HG03280 (cell line): ENCODE data around the gene DDX25.
A peak's percentile ranks its signal among the peaks of the same experiment; 100 is the strongest.
"Not testable (repeated sequence)": the region's sequence is repeated elsewhere in the genome, so short reads cannot be mapped to it uniquely, and the experiment has no call there.

Source experiments
- ATAC-seq: cut with Tn5 transposase; IDR thresholded peaks from one replicate; pipeline ENCODE4 v1.9.1; 2021; ENCODE audit warnings: mild to moderate bottlenecking, moderate library complexity; ENCODE audit not compliant: unreplicated experiment

DDX25 gene

GRCh38 chr11:125902927-125903710 is 1.2 kb upstream of the DDX25 start, which contains the start of gene PUS3:
Gene PUS3, minus strand, starts transcription at chr11:125903206. Its CDS starts 6,922 bp downstream, at chr11:125896284.
- peak; percentile 97 for ATAC-seq

DNA sequence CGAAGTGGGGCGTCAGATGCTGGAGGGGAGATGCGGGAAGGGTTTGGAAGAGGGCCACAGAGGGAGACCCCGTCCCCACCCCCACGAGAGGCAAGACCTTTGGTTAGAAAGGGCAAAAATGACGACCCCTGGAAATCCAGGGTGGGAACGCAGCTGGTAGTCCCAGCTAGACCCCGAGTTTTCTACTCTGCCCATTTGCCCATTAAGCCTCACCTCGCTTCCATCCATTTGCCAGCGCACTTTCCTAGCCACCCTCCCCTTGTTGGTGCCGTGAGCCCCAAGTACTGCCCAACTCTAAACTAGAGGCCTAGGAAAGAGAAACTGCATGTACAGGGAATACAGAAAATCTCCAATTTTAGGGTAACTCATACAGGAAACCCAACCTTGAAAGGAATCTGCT is 370 bp downstream of the DDX25 start:
- no peak for ATAC-seq

DNA sequence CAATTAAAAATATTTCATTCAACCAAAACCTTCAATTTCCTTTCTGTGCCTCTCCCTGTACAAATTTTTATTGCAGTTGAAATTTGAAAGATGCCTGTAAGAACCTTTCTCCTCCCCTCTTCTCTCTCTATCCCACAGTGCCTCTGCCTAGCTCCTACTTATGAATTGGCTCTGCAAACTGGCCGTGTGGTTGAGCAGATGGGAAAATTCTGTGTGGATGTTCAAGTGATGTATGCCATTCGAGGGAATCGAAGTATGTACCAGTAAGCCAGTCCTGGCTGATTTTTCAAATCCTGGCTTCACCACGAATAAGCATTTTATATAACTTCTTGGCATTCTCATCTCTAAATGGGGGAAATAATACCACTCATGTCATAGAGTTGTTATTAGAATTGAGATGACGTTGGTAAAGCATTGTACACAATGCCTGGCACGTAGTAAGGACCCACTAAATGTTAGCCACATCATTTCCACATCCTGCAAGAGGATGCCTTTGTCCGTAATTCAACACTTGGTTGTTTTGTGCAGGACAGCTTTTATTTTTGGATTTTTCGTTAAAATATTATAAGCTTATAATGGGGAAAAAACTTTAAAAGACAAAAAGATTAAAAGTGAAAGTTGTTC is 6.0 kb downstream of the DDX25 start:
- ATAC-seq: no peak

GRCh38 chr11:125914601-125915000 is 10.3 kb downstream of the DDX25 start:
- ATAC-seq: not testable (repeated sequence)

DNA sequence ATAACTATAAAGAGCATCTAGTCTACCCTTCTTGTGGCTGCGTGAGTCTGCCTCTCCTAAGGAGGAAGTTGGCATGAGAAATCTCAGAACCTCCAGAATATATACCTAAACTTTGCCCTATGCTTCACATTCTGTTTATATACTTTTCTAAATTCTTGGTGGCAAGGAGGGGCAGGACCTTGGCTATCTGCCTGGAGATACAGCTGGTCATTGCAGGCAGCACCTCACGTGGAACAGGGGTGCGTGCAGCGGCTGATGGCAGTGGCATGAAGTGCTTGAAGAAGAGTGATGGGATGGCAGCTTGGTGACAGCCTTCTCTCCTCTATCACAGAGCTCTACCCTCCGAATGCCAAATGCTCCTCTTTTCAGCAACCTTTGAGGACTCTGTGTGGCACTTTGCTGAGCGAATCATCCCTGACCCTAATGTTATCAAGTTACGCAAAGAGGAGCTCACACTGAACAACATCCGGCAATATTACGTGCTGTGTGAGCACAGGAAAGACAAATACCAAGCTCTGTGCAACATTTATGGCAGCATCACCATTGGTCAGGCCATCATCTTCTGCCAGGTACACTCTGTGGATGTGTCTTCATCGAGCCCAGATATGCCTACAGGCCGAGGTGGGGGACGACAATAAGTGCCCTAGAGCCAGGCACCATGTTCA is 12.5 kb downstream of the DDX25 start:
- no peak for ATAC-seq

DNA sequence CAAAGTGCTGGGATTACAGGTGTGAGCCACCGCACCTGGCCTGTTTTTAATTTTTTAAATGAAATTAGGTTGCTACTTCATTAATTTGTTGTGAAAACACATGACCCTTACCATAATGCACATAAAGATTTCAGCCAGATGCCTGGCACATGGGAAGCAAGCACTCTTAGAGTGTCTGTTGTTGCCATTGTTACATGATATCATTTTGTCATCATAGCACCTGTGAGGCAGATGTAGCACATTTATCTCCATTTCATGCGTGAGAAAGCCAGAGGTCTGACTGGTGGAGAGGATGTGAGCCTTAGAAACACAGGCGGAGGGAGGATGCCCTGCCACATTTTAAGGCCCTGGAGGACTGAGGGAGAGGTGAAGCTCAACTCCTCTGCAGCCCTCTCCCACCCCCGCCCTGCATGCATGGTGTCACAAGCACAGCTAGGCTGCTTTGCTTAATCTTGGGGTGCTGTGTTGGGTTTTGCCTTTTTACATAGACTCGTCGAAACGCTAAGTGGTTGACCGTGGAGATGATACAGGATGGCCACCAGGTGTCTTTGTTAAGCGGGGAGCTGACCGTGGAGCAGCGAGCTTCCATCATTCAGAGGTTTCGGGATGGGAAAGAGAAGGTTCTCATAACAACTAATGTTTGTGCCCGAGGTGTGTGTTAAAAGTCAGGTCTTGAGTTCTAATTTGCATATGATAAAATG is 14.0 kb downstream of the DDX25 start:
- no peak for ATAC-seq

DNA sequence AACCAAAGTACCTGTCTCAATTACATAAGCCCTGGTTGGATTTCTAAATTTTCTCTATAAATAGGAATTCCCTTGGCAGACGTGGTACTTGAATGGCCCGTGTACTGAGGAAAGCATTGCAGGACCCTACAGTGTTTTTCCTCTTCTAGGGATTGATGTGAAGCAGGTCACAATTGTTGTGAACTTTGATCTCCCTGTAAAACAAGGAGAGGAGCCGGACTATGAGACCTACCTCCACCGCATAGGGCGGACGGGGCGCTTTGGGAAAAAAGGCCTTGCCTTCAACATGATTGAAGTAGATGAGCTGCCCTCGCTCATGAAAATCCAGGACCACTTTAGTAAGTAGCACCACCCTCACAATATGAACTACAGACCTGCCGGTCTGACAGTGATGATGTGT is 16.7 kb downstream of the DDX25 start:
- no peak for ATAC-seq

- no peak for ATAC-seq
Observed at GRCh38 chr11:125922156-125922555, 17.8 kb downstream of the DDX25 start.

- ATAC-seq: peak; percentile 57
Observed at GRCh38 chr11:125923012-125923579, 18.8 kb downstream of the DDX25 start.

- no peak for ATAC-seq
Observed at GRCh38 chr11:125923633-125924032, 19.3 kb downstream of the DDX25 start.

GRCh38 chr11:125924384-125925007 is 20.2 kb downstream of the DDX25 start:
- no peak for ATAC-seq

GRCh38 chr11:125925247-125925740 is 21.0 kb downstream of the DDX25 start:
- ATAC-seq: no peak

- ATAC-seq: no peak
Observed at GRCh38 chr11:125925804-125926203, 21.5 kb downstream of the DDX25 start.

- no peak for ATAC-seq
Observed at GRCh38 chr11:125926682-125927081, 22.4 kb downstream of the DDX25 start.

GRCh38 chr11:125929445-125930075 is 25.3 kb downstream of the DDX25 start:
- no peak for ATAC-seq

DNA sequence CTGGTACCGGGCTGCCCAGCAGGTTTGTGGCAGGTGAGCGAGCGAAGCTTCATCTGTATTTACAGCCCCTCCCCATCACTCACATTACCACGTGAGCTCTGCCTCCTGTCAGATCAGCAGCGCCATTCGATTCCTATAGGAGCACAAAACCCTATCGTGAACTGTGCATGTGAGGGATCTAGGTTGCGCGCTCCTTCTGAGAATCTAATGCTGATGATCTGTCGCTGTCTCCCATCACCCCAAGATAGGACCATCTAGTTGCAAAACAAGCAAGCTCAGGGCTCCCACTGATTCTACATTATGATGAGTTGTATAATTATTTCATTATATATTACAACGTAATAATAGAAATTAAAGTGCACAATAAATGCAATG is 25.8 kb downstream of the DDX25 start:
- ATAC-seq: no peak

DNA sequence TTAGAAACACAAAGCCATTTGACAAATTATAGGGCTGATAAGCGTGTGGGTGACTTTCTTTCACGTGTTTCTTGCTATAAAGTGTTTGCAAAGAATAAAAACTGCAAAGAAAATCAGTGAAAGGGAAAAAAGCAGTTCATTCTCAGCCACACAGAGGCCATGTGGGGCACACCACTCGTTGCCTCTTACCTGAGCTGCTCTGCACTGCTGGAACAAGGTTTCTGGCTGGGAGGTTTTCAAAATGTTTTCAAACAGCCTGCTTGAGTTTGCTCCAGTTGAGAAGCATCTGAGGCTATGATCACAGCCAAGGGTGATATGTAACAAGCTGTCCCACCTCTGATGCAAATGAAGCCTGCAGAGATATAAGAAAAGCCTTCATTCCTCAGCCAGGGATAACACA is 26.8 kb downstream of the DDX25 start:
- ATAC-seq: no peak

- ATAC-seq: no peak
Observed at GRCh38 chr11:125931668-125932067, 27.4 kb downstream of the DDX25 start.

GRCh38 chr11:125932301-125932700 is 28.0 kb downstream of the DDX25 start:
- no peak for ATAC-seq
